Gastrocnemius medialis (tissue), 4 donors: Measurements from ENCODE around the gene TMEM38A. TPM values are rescaled to one million over a fixed set of nuclear protein-coding genes. Genes with fewer than 3 reads are reported as not detected.
A peak's percentile ranks its signal among the peaks of the same experiment; 100 is the strongest.

Source experiments
- ATAC-seq, 2 donors: fragments of 150-250 bp; one replicate each; pipeline ENCODE4 v1.9.1; 2016
- DNase-seq, 2 donors: peaks; one replicate each; pipeline ENCODE4 v3.0.0-alpha.2; 2019
- H3K27ac ChIP-seq, 4 donors: fragments of 200-600 bp; sonication (generic); 1 replicate in 1 of 4; 2 replicates in 3 of 4; pipeline ENCODE4 v1.5.1; 2016 to 2018; ENCODE audit warnings: mild to moderate bottlenecking in 2 of 4, moderate library complexity in 1 of 4
- H3K27me3 ChIP-seq, 3 donors: fragments of 200-600 bp; sonication (generic) in 2 of 3; 1 replicate in 1 of 3; 2 replicates in 2 of 3; pipeline versions ENCODE4 v1.5.1 to v1.6.0; 2016 to 2019; ENCODE audit warnings: mild to moderate bottlenecking in 1 of 3, moderate library complexity in 1 of 3
- H3K36me3 ChIP-seq, 2 donors: fragments of 200-600 bp; sonication (generic) in 1 of 2; one replicate each; pipeline ENCODE4 v1.5.1; 2017 to 2018
- H3K4me1 ChIP-seq, 2 donors: fragments of 200-600 bp; sonication (generic) in 1 of 2; one replicate each; pipeline ENCODE4 v1.5.1; 2016 to 2017; ENCODE audit warnings: mild to moderate bottlenecking in 2 of 2
- H3K4me3 ChIP-seq, 4 donors: fragments of 200-600 bp; sonication (generic) in 3 of 4; 1 replicate in 1 of 4; 2 replicates in 3 of 4; pipeline ENCODE4 v1.5.1; 2016 to 2019; ENCODE audit warnings: mild to moderate bottlenecking in 2 of 4
- H3K9me3 ChIP-seq, 3 donors: fragments of 200-600 bp; sonication (generic) in 2 of 3; 1 replicate in 1 of 3; 2 replicates in 2 of 3; pipeline ENCODE4 v1.5.1; 2016 to 2019
- POLR2A ChIP-seq, 2 donors: fragments of 450-650 bp; IDR thresholded peaks; one replicate each; pipeline ENCODE4 v1.6.1; 2017; ENCODE audit warnings: antibody characterized with exemption in 2 of 2, mild to moderate bottlenecking in 2 of 2, moderate library complexity in 2 of 2
- in situ Hi-C, 4 donors: fragments of 200-750 bp; cut with MboI; loops; one replicate each; pipeline versions ENCODE4 v1.15.0 to v1.8.0; 2017; ENCODE audit warnings: low sequenced_read_pairs in 4 of 4
- intact Hi-C: fragments of 100-400 bp; cut with DNase I; formaldehyde crosslinking; loops from one replicate; pipeline ENCODE4 v1.15.1; 2023; ENCODE audit warnings: low total_unique reads
- total RNA-seq, 4 donors: library from RNA; depleted of rRNA; stranded (reverse); fragments of >200 nt; gene quantifications; one replicate each; pipeline versions ENCODE4 v1.1.0 to v1.2.3, GENCODE V29; 2016
- TF ChIP-seq, protein P1 (sequence below), 5 experiments: fragments of 450-650 bp in 3 of 5; fragments of 200-600 bp in 2 of 5; sonication (generic) in 2 of 5; IDR thresholded peaks in 4 of 5; conservative IDR thresholded peaks in 1 of 5; 1 replicate in 4 of 5; 2 replicates in 1 of 5; pipeline ENCODE4 v1.5.1; 2016 to 2019; ENCODE audit warnings: antibody characterized with exemption in 5 of 5, mild to moderate bottlenecking in 3 of 5, moderate library complexity in 3 of 5

Gene TMEM38A
- total RNA-seq, 4 donors from 2014 or later: 101 to 256 (median 182) TPM

DNA sequence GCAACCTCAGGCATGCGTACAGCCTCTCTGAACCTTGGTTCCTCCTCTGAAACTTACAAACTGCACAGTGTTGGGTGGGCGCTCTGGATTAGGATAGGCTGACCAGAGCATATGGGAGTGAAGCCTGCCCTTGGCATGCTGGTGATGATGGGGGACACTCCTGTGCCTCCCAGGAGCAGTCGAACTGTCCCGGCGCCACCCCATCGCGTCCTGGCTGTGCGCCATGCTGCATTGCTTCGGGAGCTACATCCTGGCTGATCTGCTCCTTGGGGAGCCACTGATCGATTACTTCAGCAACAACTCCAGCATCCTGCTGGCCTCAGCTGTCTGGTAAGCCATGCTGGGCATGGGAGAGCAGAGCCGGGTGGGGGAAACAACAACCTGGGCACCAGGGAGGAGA is 18.9 kb downstream of the TMEM38A start:
- no peak overlapping the region for H3K4me3 ChIP-seq
- no peaks in the 10 kb centered on the region for H3K9me3 ChIP-seq
- intact Hi-C loops: no loop called here
- peak overlapping the region in 2 of 4 donors; percentile 1 to 34 for H3K27ac ChIP-seq
- in situ Hi-C loops: no loop called here
- H3K27me3 ChIP-seq: no peaks in the 10 kb centered on the region
- ATAC-seq (no peak), DNase-seq (no peak)
- TF ChIP-seq, protein P1, sequence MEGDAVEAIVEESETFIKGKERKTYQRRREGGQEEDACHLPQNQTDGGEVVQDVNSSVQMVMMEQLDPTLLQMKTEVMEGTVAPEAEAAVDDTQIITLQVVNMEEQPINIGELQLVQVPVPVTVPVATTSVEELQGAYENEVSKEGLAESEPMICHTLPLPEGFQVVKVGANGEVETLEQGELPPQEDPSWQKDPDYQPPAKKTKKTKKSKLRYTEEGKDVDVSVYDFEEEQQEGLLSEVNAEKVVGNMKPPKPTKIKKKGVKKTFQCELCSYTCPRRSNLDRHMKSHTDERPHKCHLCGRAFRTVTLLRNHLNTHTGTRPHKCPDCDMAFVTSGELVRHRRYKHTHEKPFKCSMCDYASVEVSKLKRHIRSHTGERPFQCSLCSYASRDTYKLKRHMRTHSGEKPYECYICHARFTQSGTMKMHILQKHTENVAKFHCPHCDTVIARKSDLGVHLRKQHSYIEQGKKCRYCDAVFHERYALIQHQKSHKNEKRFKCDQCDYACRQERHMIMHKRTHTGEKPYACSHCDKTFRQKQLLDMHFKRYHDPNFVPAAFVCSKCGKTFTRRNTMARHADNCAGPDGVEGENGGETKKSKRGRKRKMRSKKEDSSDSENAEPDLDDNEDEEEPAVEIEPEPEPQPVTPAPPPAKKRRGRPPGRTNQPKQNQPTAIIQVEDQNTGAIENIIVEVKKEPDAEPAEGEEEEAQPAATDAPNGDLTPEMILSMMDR (IDR thresholded peaks at IDR 0.05 in 4 of 5, conservative IDR thresholded peaks at IDR 0.05 in 1 of 5): no peak
- TF ChIP-seq POLR2A (IDR thresholded peaks at IDR 0.05): no peak
- peaks cover 0 to 34% of the 10 kb centered on the region in 2 donors for H3K36me3 ChIP-seq
- peaks cover 16 to 25% of the 10 kb centered on the region in 2 donors for H3K4me1 ChIP-seq

DNA sequence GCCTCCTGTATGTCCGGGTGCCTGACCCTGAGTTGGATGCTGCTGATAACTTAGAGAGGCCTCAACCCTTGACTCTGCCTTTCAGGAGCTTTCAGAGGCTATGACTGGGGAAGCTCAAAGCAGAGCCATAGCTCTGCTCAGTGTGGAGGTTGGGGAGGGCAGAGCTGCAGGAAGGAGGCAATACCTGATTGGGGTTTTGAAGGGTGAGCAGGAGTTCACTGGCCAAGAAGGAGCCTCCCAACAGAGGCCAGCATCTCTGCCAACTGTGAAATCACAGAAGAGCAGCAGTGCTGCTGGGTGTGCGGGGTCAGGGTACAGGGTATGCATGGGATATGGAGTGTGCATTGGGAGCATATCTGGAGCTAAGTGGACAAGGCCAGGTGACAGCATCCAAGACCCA is 21.6 kb downstream of the TMEM38A start:
- no peak for TF ChIP-seq POLR2A (IDR thresholded peaks at IDR 0.05)
- TF ChIP-seq, protein P1 (IDR thresholded peaks at IDR 0.05 in 4 of 5, conservative IDR thresholded peaks at IDR 0.05 in 1 of 5): no peak
- H3K27me3 ChIP-seq: no peaks in the 10 kb centered on the region
- no peak for ATAC-seq
- no peak overlapping the region for H3K27ac ChIP-seq
- H3K9me3 ChIP-seq: no peaks in the 10 kb centered on the region
- DNase-seq: no peak
- peaks cover 0 to 6% of the 10 kb centered on the region in 2 donors for H3K4me1 ChIP-seq
- H3K36me3 ChIP-seq: peaks cover 0 to 39% of the 10 kb centered on the region in 2 donors
- intact Hi-C loops: no loop called here
- H3K4me3 ChIP-seq: no peak overlapping the region
- in situ Hi-C loops: no loop called here

DNA sequence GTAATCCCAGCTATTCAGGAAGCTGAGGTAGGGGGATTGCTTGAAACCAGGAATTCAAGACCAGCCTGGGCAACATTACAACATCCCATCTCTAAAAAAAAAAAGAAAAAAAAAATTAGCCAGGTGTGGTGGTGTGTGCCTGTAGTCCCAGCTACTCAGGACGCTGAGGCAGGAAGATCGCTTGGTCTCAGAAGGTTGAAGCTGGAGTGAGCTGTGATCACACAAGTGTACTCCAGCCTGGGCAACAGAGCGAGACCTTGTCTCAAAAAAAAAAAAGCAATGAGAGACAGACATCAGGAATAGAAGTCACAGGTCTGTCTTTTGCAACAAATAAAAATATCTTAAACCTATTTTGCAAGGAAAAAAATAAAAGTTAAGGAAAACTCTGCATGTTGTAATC is 23.3 kb downstream of the TMEM38A start:
- DNase-seq (no peak), ATAC-seq (no peak)
- peak overlapping the region; percentile 34 to 80 (median 70) for H3K27ac ChIP-seq
- peaks cover 0 to 39% of the 10 kb centered on the region in 2 donors for H3K36me3 ChIP-seq
- intact Hi-C loops: no loop called here
- in situ Hi-C loops: no loop called here
- no peak for TF ChIP-seq POLR2A (IDR thresholded peaks at IDR 0.05)
- TF ChIP-seq, protein P1 (IDR thresholded peaks at IDR 0.05 in 4 of 5, conservative IDR thresholded peaks at IDR 0.05 in 1 of 5): no peak
- no peaks in the 10 kb centered on the region for H3K27me3 ChIP-seq
- H3K9me3 ChIP-seq: no peaks in the 10 kb centered on the region
- no peak overlapping the region for H3K4me3 ChIP-seq
- H3K4me1 ChIP-seq: no peaks in the 10 kb centered on the region

DNA sequence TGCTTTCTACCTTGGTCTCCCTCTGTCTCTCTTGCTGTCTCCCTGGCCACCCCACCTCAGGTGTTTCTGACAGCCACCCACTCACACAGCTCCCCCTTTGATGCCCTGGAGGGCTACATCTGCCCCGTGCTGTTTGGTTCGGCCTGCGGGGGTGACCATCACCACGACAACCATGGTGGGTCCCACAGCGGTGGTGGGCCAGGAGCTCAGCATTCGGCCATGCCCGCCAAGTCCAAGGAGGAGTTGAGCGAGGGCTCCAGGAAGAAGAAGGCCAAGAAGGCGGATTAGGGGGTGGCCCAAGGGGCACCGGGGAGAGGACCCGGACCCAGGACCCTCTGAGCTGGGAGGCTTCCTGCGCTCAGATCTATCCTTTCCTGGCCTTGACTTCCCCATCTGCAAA is 27.1 kb downstream of the TMEM38A start:
- DNase-seq: no peak
- no peak overlapping the region for H3K4me3 ChIP-seq
- TF ChIP-seq, protein P1 (IDR thresholded peaks at IDR 0.05 in 4 of 5, conservative IDR thresholded peaks at IDR 0.05 in 1 of 5): no peak
- TF ChIP-seq POLR2A (IDR thresholded peaks at IDR 0.05): no peak
- in situ Hi-C loops (no loop called here), intact Hi-C loops (no loop called here)
- H3K27ac ChIP-seq: peak overlapping the region in 1 of 4 donors; percentile 26
- H3K36me3 ChIP-seq: peaks cover 0 to 5% of the 10 kb centered on the region in 2 donors
- H3K27me3 ChIP-seq: no peaks in the 10 kb centered on the region
- H3K9me3 ChIP-seq: no peaks in the 10 kb centered on the region
- no peaks in the 10 kb centered on the region for H3K4me1 ChIP-seq
- ATAC-seq: no peak

DNA sequence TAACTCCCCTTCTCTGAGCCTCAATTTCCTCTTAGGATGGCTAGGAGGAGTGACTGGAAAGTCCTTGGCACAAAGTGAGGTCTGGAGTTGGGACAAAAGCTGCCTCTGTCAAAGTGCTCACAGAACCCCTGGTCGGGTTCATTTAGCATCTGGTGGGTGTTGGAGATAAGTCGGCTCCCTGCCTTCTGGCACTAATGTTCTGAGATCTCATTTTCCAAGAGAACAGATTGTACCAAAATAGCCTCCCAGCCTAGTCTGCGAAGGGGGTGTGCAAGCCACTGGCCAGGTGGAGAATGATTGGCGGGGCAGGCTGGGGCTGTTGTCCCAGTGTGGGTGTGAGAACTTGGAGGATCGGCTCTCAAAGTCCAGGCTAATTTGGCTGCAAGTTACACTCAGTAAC is 38.0 kb downstream of the TMEM38A start:
- no peak overlapping the region for H3K4me3 ChIP-seq
- H3K27ac ChIP-seq: peak overlapping the region; percentile 72 to 86 (median 79)
- H3K4me1 ChIP-seq: peaks cover 27 to 32% of the 10 kb centered on the region in 2 donors
- intact Hi-C loops (loop anchor here (2.0 kb wide), 1 partner anchor 94 kb away; no protein-coding TSS in a partner anchor), in situ Hi-C loops (no loop called here)
- peak; percentile 87 to 90 for DNase-seq
- TF ChIP-seq POLR2A (IDR thresholded peaks at IDR 0.05): peak in 1 of 2 donors; percentile 17
- TF ChIP-seq, protein P1 (IDR thresholded peaks at IDR 0.05 in 4 of 5, conservative IDR thresholded peaks at IDR 0.05 in 1 of 5): no peak
- H3K36me3 ChIP-seq: no peaks in the 10 kb centered on the region
- no peaks in the 10 kb centered on the region for H3K27me3 ChIP-seq
- no peaks in the 10 kb centered on the region for H3K9me3 ChIP-seq
- peak; percentile 91 to 94 for ATAC-seq
